ENCODE measurements around the gene SLC4A3.

SLC4A3 gene

GRCh38 chr2:219631406-219631891 is 4.0 kb downstream of the SLC4A3 start:
- Histone ChIP-seq H3K4me1 (ENCODE audit: control insufficient read depth, insufficient read depth, low read length) (peaks cover 3% of the 10 kb centered on the region), H3K9ac (ENCODE audit: low read length) (no peak overlapping the region), H3K36me3 (ENCODE audit: control insufficient read depth, insufficient read depth, low read length) (no peaks in the 10 kb centered on the region), H3K27me3 (ENCODE audit: control insufficient read depth, insufficient read depth, low read length) (no peaks in the 10 kb centered on the region), H3K27ac (ENCODE audit: low read depth, low read length) (no peak overlapping the region), H3K4me3 (ENCODE audit: low read length) (no peak overlapping the region)

GRCh38 chr2:219631904-219632759 is 4.7 kb downstream of the SLC4A3 start:
- no peak overlapping the region for H3K9ac ChIP-seq (ENCODE audit: low read length)
- no peak overlapping the region for H3K27ac ChIP-seq (ENCODE audit: low read depth, low read length)
- H3K4me1 ChIP-seq (ENCODE audit: control insufficient read depth, insufficient read depth, low read length) = peaks cover under 1% of the 10 kb centered on the region
- H3K36me3 ChIP-seq (ENCODE audit: control insufficient read depth, insufficient read depth, low read length) = no peaks in the 10 kb centered on the region
- H3K4me3 ChIP-seq (ENCODE audit: low read length) = no peak overlapping the region
- H3K27me3 ChIP-seq (ENCODE audit: control insufficient read depth, insufficient read depth, low read length) = no peaks in the 10 kb centered on the region

GRCh38 chr2:219632760-219633105 is 5.3 kb downstream of the SLC4A3 start:
- Histone ChIP-seq H3K36me3 (ENCODE audit: control insufficient read depth, insufficient read depth, low read length) (no peaks in the 10 kb centered on the region), H3K27ac (ENCODE audit: low read depth, low read length) (no peak overlapping the region), H3K27me3 (ENCODE audit: control insufficient read depth, insufficient read depth, low read length) (no peaks in the 10 kb centered on the region), H3K4me3 (ENCODE audit: low read length) (no peak overlapping the region), H3K9ac (ENCODE audit: low read length) (no peak overlapping the region), H3K4me1 (ENCODE audit: control insufficient read depth, insufficient read depth, low read length) (no peaks in the 10 kb centered on the region)

- H3K4me1 ChIP-seq (ENCODE audit: control insufficient read depth, insufficient read depth, low read length) = no peaks in the 10 kb centered on the region
- no peak overlapping the region for H3K9ac ChIP-seq (ENCODE audit: low read length)
- H3K36me3 ChIP-seq (ENCODE audit: control insufficient read depth, insufficient read depth, low read length) = no peaks in the 10 kb centered on the region
- H3K27me3 ChIP-seq (ENCODE audit: control insufficient read depth, insufficient read depth, low read length) = no peaks in the 10 kb centered on the region
- H3K4me3 ChIP-seq (ENCODE audit: low read length) = no peak overlapping the region
- no peak overlapping the region for H3K27ac ChIP-seq (ENCODE audit: low read depth, low read length)
These were observed 6.0 kb downstream of the SLC4A3 start for GRCh38 chr2:219633276-219634065.

GRCh38 chr2:219634171-219634940 is 6.9 kb downstream of the SLC4A3 start:
- H3K27me3 ChIP-seq (ENCODE audit: control insufficient read depth, insufficient read depth, low read length) = no peaks in the 10 kb centered on the region
- H3K4me3 ChIP-seq (ENCODE audit: low read length) = no peak overlapping the region
- no peak overlapping the region for H3K9ac ChIP-seq (ENCODE audit: low read length)
- no peaks in the 10 kb centered on the region for H3K36me3 ChIP-seq (ENCODE audit: control insufficient read depth, insufficient read depth, low read length)
- no peaks in the 10 kb centered on the region for H3K4me1 ChIP-seq (ENCODE audit: control insufficient read depth, insufficient read depth, low read length)
- no peak overlapping the region for H3K27ac ChIP-seq (ENCODE audit: low read depth, low read length)

GRCh38 chr2:219634951-219635751 is 7.7 kb downstream of the SLC4A3 start:
- no peaks in the 10 kb centered on the region for H3K36me3 ChIP-seq (ENCODE audit: control insufficient read depth, insufficient read depth, low read length)
- H3K4me1 ChIP-seq (ENCODE audit: control insufficient read depth, insufficient read depth, low read length) = no peaks in the 10 kb centered on the region
- no peak overlapping the region for H3K27ac ChIP-seq (ENCODE audit: low read depth, low read length)
- no peak overlapping the region for H3K4me3 ChIP-seq (ENCODE audit: low read length)
- no peaks in the 10 kb centered on the region for H3K27me3 ChIP-seq (ENCODE audit: control insufficient read depth, insufficient read depth, low read length)
- no peak overlapping the region for H3K9ac ChIP-seq (ENCODE audit: low read length)

GRCh38 chr2:219636144-219636915 is 8.9 kb downstream of the SLC4A3 start:
- no peaks in the 10 kb centered on the region for H3K36me3 ChIP-seq (ENCODE audit: control insufficient read depth, insufficient read depth, low read length)
- H3K9ac ChIP-seq (ENCODE audit: low read length) = no peak overlapping the region
- H3K4me1 ChIP-seq (ENCODE audit: control insufficient read depth, insufficient read depth, low read length) = no peaks in the 10 kb centered on the region
- no peaks in the 10 kb centered on the region for H3K27me3 ChIP-seq (ENCODE audit: control insufficient read depth, insufficient read depth, low read length)
- no peak overlapping the region for H3K27ac ChIP-seq (ENCODE audit: low read depth, low read length)
- no peak overlapping the region for H3K4me3 ChIP-seq (ENCODE audit: low read length)

GRCh38 chr2:219636941-219637841 is 9.8 kb downstream of the SLC4A3 start:
- no peaks in the 10 kb centered on the region for H3K4me1 ChIP-seq (ENCODE audit: control insufficient read depth, insufficient read depth, low read length)
- H3K4me3 ChIP-seq (ENCODE audit: low read length) = no peak overlapping the region
- no peak overlapping the region for H3K27ac ChIP-seq (ENCODE audit: low read depth, low read length)
- H3K27me3 ChIP-seq (ENCODE audit: control insufficient read depth, insufficient read depth, low read length) = no peaks in the 10 kb centered on the region
- no peaks in the 10 kb centered on the region for H3K36me3 ChIP-seq (ENCODE audit: control insufficient read depth, insufficient read depth, low read length)
- no peak overlapping the region for H3K9ac ChIP-seq (ENCODE audit: low read length)

- Histone ChIP-seq H3K4me1 (ENCODE audit: control insufficient read depth, insufficient read depth, low read length) (no peaks in the 10 kb centered on the region), H3K27me3 (ENCODE audit: control insufficient read depth, insufficient read depth, low read length) (no peaks in the 10 kb centered on the region), H3K4me3 (ENCODE audit: low read length) (no peak overlapping the region), H3K36me3 (ENCODE audit: control insufficient read depth, insufficient read depth, low read length) (no peaks in the 10 kb centered on the region), H3K9ac (ENCODE audit: low read length) (no peak overlapping the region), H3K27ac (ENCODE audit: low read depth, low read length) (no peak overlapping the region)
These were observed 10.4 kb downstream of the SLC4A3 start for GRCh38 chr2:219637842-219638185.

- Histone ChIP-seq H3K36me3 (ENCODE audit: control insufficient read depth, insufficient read depth, low read length) (no peaks in the 10 kb centered on the region), H3K9ac (ENCODE audit: low read length) (no peak overlapping the region), H3K27me3 (ENCODE audit: control insufficient read depth, insufficient read depth, low read length) (no peaks in the 10 kb centered on the region), H3K4me3 (ENCODE audit: low read length) (no peak overlapping the region), H3K4me1 (ENCODE audit: control insufficient read depth, insufficient read depth, low read length) (no peaks in the 10 kb centered on the region), H3K27ac (ENCODE audit: low read depth, low read length) (no peak overlapping the region)
These were observed 11.0 kb downstream of the SLC4A3 start for GRCh38 chr2:219638217-219638947.

All from rectal smooth muscle tissue (tissue), 1 donor.